Right lung (tissue), 5 donors: ENCODE data around the gene KRT6C. TPM values are rescaled to one million over a fixed set of nuclear protein-coding genes. Genes with fewer than 3 reads are reported as not detected.

Source experiments
- DNase-seq, 2 donors: peaks; one replicate each; pipeline ENCODE4 v3.0.0-alpha.2; 2013
- polyA plus RNA-seq, 5 donors: library from polyadenylated mRNA; unstranded; fragments of 120-200 nt; gene quantifications; one replicate each; pipeline versions ENCODE4 v1.2.1 to v1.2.3, GENCODE V29; 2013; ENCODE audit warnings: inconsistent platforms in 1 of 5, low replicate concordance in 1 of 5; ENCODE audit not compliant: insufficient read length in 5 of 5, insufficient read depth in 1 of 5

The KRT6C gene
- polyA plus RNA-seq, 5 donors = 0.08 TPM; not detected in 4

DNA sequence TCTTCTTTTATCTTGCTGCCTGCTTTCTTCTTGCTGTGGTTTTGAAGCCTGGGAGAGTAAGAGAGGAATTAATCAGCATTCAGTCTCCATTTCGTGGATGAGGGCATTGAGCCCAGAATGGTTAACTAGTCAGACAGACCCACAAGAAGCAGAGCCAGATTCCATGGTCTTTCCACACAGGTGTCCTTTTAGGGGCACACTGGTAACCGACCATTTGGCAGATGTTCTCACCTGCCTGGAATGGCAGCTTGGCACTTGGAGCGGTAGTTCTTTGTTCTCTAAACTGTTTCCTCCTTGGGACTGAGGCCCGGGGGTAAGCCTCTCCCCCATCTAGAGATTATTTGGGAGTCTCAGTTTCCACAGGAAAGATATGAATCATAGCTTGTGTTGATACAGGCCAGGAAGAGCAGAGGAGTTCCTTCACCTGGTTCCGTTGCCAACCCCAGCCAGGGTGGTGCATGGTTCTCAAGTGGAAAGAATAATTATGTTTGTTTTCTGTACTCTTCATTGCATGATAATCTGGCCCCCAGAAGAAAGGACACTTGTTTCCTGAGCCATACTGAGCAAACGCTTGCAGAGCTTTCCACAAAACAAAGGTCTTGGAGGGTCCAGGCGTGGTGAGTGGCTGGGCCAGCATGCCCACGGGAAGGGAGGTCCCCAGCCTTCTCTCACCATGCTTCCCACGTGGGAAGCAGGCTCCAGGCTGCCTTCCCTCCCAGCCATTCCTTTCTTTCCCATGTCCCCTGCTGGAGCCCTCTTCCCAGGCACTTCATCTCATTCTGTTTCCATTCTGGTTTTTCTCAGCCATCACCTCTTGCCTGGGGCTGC is 37.4 kb downstream of the KRT6C start:
- no peak for DNase-seq

GRCh38 chr12:52435659-52435999 is 38.0 kb downstream of the KRT6C start:
- no peak for DNase-seq

GRCh38 chr12:52434760-52435530 is 38.7 kb downstream of the KRT6C start:
- DNase-seq = no peak

DNA sequence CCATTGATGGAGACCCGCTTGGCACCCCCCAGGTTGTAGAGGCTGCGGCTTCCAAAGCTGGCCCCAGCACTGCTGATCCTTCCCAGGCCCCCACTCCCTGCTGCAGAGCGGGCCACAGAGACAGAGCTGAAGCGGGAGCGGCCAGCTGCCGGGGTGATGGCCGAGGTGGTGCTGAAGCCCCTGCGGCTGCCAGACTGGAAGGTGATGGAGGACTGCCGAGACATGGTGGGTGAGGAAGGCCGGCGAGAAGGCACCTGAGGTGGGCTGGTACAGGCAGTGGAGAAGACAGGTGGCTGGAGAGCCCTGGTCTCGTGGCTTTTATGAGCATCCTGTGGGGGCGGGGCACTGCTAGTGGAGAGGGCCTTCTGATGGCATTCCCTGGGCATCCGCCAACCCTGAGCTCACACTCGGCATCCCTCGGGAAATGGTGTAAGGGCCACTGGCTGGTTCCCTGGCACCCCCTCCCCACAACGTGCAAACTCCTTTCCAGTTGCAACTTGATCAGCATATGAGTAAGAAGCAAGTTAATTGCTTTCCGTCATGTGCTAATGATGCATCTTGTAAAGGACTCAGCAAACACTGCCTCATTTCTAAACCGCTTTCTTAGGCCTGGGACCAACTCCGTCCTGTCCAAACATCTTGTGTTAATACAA is 39.4 kb downstream of the KRT6C start, which contains the start of gene KRT75:
Gene KRT75, minus strand, starts transcription at position 291 of the 653 bp plus-strand sequence. Its CDS starts 67 bp downstream, at position 224.
- no peak for DNase-seq

- DNase-seq = no peak
These were observed 40.0 kb downstream of the KRT6C start for GRCh38 chr12:52433501-52434080.

DNA sequence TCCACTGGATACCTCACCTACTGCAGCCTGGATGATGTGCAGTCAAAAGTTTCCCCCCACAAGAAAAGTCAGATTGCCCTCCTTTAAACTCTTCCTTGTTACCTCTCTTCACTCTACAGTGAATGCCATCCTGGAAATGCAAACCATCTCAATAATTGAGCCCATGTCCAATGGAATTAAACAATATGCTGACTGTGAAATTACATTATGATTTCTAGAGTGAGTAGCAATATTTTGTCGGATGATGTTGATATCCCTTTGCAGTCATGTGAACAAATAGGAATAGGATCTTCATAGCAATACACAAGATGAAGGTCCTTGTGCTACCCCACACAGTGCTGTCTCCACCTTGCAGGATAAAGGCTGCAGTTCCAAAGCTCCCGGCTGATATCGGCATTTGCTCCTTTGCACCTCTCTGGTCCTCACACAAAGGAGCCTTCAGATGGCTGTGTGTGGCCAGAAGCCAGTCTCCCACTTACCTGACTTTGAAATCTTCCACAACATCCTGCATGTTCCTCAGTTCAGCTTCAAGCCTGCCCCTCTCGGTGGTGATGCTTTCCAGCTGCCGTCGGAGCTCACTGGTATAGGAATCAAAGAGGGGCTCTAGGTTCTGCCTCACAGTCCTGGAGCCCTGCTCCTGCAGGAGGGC is 40.9 kb downstream of the KRT6C start:
- DNase-seq = no peak

- DNase-seq = no peak
These were observed 45.5 kb downstream of the KRT6C start for GRCh38 chr12:52428121-52428520.

GRCh38 chr12:52427083-52427482 is 46.5 kb downstream of the KRT6C start:
- DNase-seq = no peak

DNA sequence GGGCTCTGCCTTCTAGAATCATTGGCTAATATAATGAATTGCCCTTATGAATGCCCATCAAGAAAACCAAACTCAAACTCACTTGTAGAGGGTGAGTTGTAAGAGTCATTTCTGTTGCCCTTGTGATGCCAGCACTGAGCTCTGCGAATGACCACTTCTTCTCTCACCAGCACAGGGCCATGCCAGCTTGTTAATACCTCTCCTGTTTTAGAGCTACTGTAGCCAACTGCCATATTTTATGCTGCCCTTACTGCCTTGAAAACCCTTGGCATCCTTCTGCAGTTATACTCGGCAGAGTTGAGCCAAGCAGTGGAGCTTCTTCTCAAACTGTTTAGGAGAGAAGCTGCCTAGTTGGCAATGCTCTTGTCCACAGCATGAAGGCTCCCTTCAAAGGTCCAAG is 47.6 kb downstream of the KRT6C start:
- DNase-seq = no peak

- DNase-seq = no peak
These were observed 48.1 kb downstream of the KRT6C start for GRCh38 chr12:52425466-52425865.

DNA sequence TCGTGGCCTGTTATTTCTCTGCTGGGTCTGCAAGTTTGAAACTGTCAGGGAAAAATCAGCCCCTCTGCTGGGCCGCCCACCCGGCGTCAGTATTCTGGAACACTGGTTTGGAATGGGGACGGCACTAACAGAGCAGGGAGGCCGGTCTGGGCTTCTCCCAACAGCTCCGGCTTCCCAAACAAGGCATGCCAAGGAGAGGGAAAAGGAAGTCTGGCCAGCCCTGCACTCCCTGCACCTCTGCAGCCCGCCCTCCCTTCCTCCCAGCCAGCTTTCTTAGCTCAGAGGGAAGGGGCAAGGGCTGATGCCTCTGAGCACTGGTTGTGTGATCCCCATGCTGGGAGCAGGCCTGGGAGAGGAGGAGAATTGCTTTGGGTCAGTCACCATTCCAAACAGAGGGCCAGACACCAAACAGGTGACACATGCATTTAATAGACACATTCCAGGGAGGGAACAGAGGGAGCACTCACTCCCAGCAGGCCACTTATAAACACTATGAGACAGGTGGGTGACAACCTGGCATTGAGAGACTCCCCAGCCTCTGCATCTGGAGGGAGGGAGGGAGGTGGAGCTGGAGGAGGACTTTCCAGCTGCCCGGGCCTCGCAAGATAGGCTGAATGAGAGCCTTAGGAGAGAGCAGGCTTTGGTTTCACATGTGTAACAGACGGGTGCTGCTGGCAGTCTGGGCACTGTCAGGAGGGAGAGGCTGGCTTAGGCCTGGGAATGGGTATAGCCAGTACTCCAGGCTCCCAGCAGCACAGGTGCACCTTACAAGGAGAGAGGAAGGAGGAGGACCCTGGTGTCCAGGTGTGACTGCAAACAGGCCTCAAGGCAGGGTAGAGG is 49.7 kb downstream of the KRT6C start:
- DNase-seq = no peak

DNA sequence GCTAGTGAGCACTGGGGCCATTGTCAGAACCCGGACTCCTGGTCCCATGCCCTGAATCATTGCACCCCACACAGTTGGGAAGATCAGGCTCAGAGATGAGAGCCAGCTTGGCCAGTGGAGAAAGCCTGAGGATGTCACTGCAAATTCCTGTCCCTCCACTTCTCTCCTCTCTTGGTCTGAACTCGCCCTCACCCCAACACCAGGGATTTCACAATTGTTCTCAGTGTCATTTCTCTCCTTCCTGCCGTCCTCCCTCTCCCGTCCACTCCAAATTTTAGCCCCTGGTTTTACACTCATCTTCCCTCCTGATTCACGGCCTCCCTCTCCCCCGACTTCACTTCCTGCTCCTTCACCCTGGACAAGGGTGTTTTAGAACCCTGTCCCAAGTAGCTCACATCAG is 50.6 kb downstream of the KRT6C start:
- no peak for DNase-seq

DNA sequence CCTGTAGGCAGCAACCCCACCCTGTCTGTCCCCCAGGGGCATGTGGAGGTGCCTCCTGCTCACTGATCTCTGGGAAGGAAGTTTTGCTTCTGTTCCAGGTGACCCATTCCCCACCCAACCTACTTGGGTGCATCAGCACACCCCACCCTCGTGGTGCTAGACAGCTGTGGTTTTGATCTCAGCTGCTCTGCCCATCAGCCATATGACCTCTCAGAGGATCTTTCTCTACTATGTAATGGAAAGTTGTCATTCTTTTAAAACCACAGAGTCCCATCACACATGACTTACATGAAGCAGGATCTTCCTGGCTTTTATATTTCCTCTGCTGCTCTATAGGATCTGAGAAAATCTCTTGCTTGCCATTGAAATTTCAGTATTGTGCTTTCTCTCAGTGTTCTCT is 53.9 kb downstream of the KRT6C start:
- DNase-seq = no peak

GRCh38 chr12:52418576-52419110 is 55.0 kb downstream of the KRT6C start:
- DNase-seq = no peak

Other genes starting within 250 kb of the KRT6C start
- gene KRT7, start 240.6 kb downstream of the KRT6C start, polyA plus RNA-seq = 10 to 100 TPM; 13.7 to 47.1 (median 24.3) TPM
- under 1 TPM in 4 of 5 donors, not detected in 1; 0.08 to 0.24 (median 0.18) TPM for gene KRT86, start 199.2 kb downstream of the KRT6C start, polyA plus RNA-seq
- gene KRT81, start 182.3 kb downstream of the KRT6C start, polyA plus RNA-seq = under 1 TPM in 3 of 5 donors, not detected in 2; 0.11 to 0.24 (median 0.16) TPM
- gene KRT83, start 152.4 kb downstream of the KRT6C start, polyA plus RNA-seq = not detected
- under 1 TPM in 1 of 5 donors, not detected in 4; 0.06 TPM for gene KRT85, start 106.3 kb downstream of the KRT6C start, polyA plus RNA-seq
- not detected for gene KRT84, start 88.2 kb downstream of the KRT6C start, polyA plus RNA-seq
- gene KRT82, start 67.5 kb downstream of the KRT6C start, polyA plus RNA-seq = not detected
- gene KRT75, start 39.4 kb downstream of the KRT6C start, polyA plus RNA-seq = not detected
- not detected for gene KRT6B, start 21.7 kb downstream of the KRT6C start, polyA plus RNA-seq
- under 1 TPM in 1 of 5 donors, not detected in 4; 0.20 TPM for gene KRT6A, start 19.5 kb upstream of the KRT6C start, polyA plus RNA-seq
- gene KRT5, start 46.6 kb upstream of the KRT6C start, polyA plus RNA-seq = 1 to 10 TPM in 1 of 5 donors, under 1 TPM in 4; 0.29 to 1.0 (median 0.47) TPM
- under 1 TPM in 3 of 5 donors, not detected in 2; 0.06 to 0.12 (median 0.08) TPM for gene KRT71, start 79.3 kb upstream of the KRT6C start, polyA plus RNA-seq
- gene KRT74, start 100.0 kb upstream of the KRT6C start, polyA plus RNA-seq = not detected
- under 1 TPM; 0.09 to 0.46 (median 0.18) TPM for gene KRT72, start 127.7 kb upstream of the KRT6C start, polyA plus RNA-seq
- gene KRT73, start 144.8 kb upstream of the KRT6C start, polyA plus RNA-seq = under 1 TPM in 4 of 5 donors, not detected in 1; 0.10 to 0.19 (median 0.15) TPM
- not detected for gene KRT2, start 178.4 kb upstream of the KRT6C start, polyA plus RNA-seq
- under 1 TPM; 0.25 to 0.81 (median 0.71) TPM for gene KRT1, start 206.6 kb upstream of the KRT6C start, polyA plus RNA-seq
- not detected for gene KRT77, start 229.7 kb upstream of the KRT6C start, polyA plus RNA-seq